Activated CD4-positive, alpha-beta T cell treated with anti-CD3 and anti-CD28 coated beads, Interleukin-2, amount 10 ng/mL, durations not matched to agents 7 days and 5 days (primary cell): ENCODE results near the gene PAXX. TPM values are rescaled to one million over a fixed set of nuclear protein-coding genes. Genes with fewer than 3 reads are reported as not detected.

Experiments
- CTCF ChIA-PET: fragments of 350-600 bp; sonication (Branson Sonifier 250); formaldehyde crosslinking; loops from one replicate; lab custom pipeline; 2021; ENCODE audit warnings: antibody characterized with exemption; lab: Charles Lee
- POLR2A ChIA-PET: fragments of 350-600 bp; sonication (Branson Sonifier 250); formaldehyde crosslinking; loops from one replicate; lab custom pipeline; 2021; ENCODE audit warnings: antibody characterized with exemption; lab: Charles Lee
- DNase-seq: peaks from one replicate; pipeline ENCODE4 v3.0.0-alpha.2; 2020
- H3K27ac Mint-ChIP-seq: one replicate; pipeline ENCODE4 v1.8.0; 2021; ENCODE audit warnings: mild to moderate bottlenecking, moderate library complexity, mixed read lengths
- H3K27me3 Mint-ChIP-seq: one replicate; pipeline ENCODE4 v1.8.0; 2021; ENCODE audit warnings: mixed read lengths
- H3K36me3 Mint-ChIP-seq: one replicate; pipeline ENCODE4 v1.8.0; 2021; ENCODE audit warnings: low read depth, mixed read lengths
- H3K4me1 Mint-ChIP-seq: one replicate; pipeline ENCODE4 v1.8.0; 2021; ENCODE audit warnings: mixed read lengths
- H3K4me3 Mint-ChIP-seq: one replicate; pipeline ENCODE4 v1.8.0; 2021; ENCODE audit warnings: mild to moderate bottlenecking, moderate library complexity, mixed read lengths
- H3K9me3 Mint-ChIP-seq: one replicate; pipeline ENCODE4 v1.8.0; 2021; ENCODE audit warnings: mixed read lengths
- total RNA-seq, 2 experiments: library from RNA; stranded (reverse); gene quantifications; one replicate each; pipeline ENCODE4 v1.2.3, GENCODE V29; 2021

PAXX gene
- total RNA-seq, 2 experiments from 2014 or later, result 80.2 to 98.4 TPM

- Mint-ChIP-seq H3K4me1 (no peaks in the 10 kb centered on the region), H3K27me3 (no peaks in the 10 kb centered on the region), H3K27ac (no peak overlapping the region), H3K9me3 (no peaks in the 10 kb centered on the region), H3K36me3 (peaks cover 6% of the 10 kb centered on the region), H3K4me3 (no peak overlapping the region)
- no peak for DNase-seq
- POLR2A ChIA-PET, result no interaction called here
- CTCF ChIA-PET, result interaction anchor here (1.0 to 1.3 kb wide), 2 partner anchors 28 to 39 kb away, joined by 3 read pairs; partner anchors contain the start of gene NPDC1
These were observed 15.6 kb downstream of the PAXX start for GRCh38 chr9:137007816-137008270.

GRCh38 chr9:137008312-137008711 is 16.1 kb downstream of the PAXX start:
- no peaks in the 10 kb centered on the region for H3K4me1 Mint-ChIP-seq
- no peak overlapping the region for H3K27ac Mint-ChIP-seq
- DNase-seq, result no peak
- H3K36me3 Mint-ChIP-seq, result peaks cover 6% of the 10 kb centered on the region
- H3K27me3 Mint-ChIP-seq, result no peaks in the 10 kb centered on the region
- no peaks in the 10 kb centered on the region for H3K9me3 Mint-ChIP-seq
- no peak overlapping the region for H3K4me3 Mint-ChIP-seq
- ChIA-PET POLR2A (no interaction called here), CTCF (interaction anchor here (1.3 kb wide), 1 partner anchor 38 kb away, joined by 3 read pairs; the partner anchor contains the start of gene NPDC1)

GRCh38 chr9:137009217-137009616 is 17.0 kb downstream of the PAXX start:
- Mint-ChIP-seq H3K27ac (no peak overlapping the region), H3K4me1 (no peaks in the 10 kb centered on the region), H3K27me3 (no peaks in the 10 kb centered on the region), H3K9me3 (no peaks in the 10 kb centered on the region), H3K36me3 (peaks cover 6% of the 10 kb centered on the region), H3K4me3 (no peak overlapping the region)
- CTCF ChIA-PET, result interaction anchor here (0.8 to 1.2 kb wide), 2 partner anchors 20 to 26 kb away, joined by 3 to 6 read pairs; no protein-coding TSS in a partner anchor
- no peak for DNase-seq
- POLR2A ChIA-PET, result no interaction called here

- no peak overlapping the region for H3K4me3 Mint-ChIP-seq
- CTCF ChIA-PET, result interaction anchor here (0.8 to 1.2 kb wide), 2 partner anchors 19 to 25 kb away, joined by 3 to 6 read pairs; no protein-coding TSS in a partner anchor
- POLR2A ChIA-PET, result no interaction called here
- H3K27ac Mint-ChIP-seq, result no peak overlapping the region
- H3K9me3 Mint-ChIP-seq, result no peaks in the 10 kb centered on the region
- no peaks in the 10 kb centered on the region for H3K27me3 Mint-ChIP-seq
- H3K4me1 Mint-ChIP-seq, result no peaks in the 10 kb centered on the region
- H3K36me3 Mint-ChIP-seq, result peaks cover 6% of the 10 kb centered on the region
- no peak for DNase-seq
These were observed 17.9 kb downstream of the PAXX start for GRCh38 chr9:137009938-137010732.

GRCh38 chr9:137011156-137011555 is 18.9 kb downstream of the PAXX start:
- no peak overlapping the region for H3K4me3 Mint-ChIP-seq
- H3K27me3 Mint-ChIP-seq, result no peaks in the 10 kb centered on the region
- H3K27ac Mint-ChIP-seq, result no peak overlapping the region
- ChIA-PET CTCF (interaction anchor here (1.0 kb wide), 1 partner anchor 19 kb away, joined by 4 read pairs; no protein-coding TSS in a partner anchor), POLR2A (no interaction called here)
- peaks cover 6% of the 10 kb centered on the region for H3K36me3 Mint-ChIP-seq
- no peaks in the 10 kb centered on the region for H3K4me1 Mint-ChIP-seq
- no peaks in the 10 kb centered on the region for H3K9me3 Mint-ChIP-seq
- DNase-seq, result no peak

- Mint-ChIP-seq H3K27me3 (no peaks in the 10 kb centered on the region), H3K36me3 (peaks cover 9% of the 10 kb centered on the region), H3K4me3 (no peak overlapping the region), H3K27ac (no peak overlapping the region), H3K4me1 (no peaks in the 10 kb centered on the region), H3K9me3 (no peaks in the 10 kb centered on the region)
- DNase-seq, result no peak
- ChIA-PET CTCF (interaction anchor here (1.0 kb wide), 1 partner anchor 18 kb away, joined by 4 read pairs; no protein-coding TSS in a partner anchor), POLR2A (no interaction called here)
These were observed 19.9 kb downstream of the PAXX start for GRCh38 chr9:137011907-137012675.

- POLR2A ChIA-PET, result no interaction called here
- no peaks in the 10 kb centered on the region for H3K4me1 Mint-ChIP-seq
- no peaks in the 10 kb centered on the region for H3K27me3 Mint-ChIP-seq
- H3K36me3 Mint-ChIP-seq, result peaks cover 9% of the 10 kb centered on the region
- H3K4me3 Mint-ChIP-seq, result no peak overlapping the region
- CTCF ChIA-PET, result interaction anchor here (0.9 kb wide), 1 partner anchor 22 kb away, joined by 3 read pairs; no protein-coding TSS in a partner anchor
- H3K27ac Mint-ChIP-seq, result no peak overlapping the region
- no peaks in the 10 kb centered on the region for H3K9me3 Mint-ChIP-seq
- no peak for DNase-seq
These were observed 20.7 kb downstream of the PAXX start for GRCh38 chr9:137012694-137013570.

GRCh38 chr9:137013571-137013940 is 21.3 kb downstream of the PAXX start:
- no peaks in the 10 kb centered on the region for H3K27me3 Mint-ChIP-seq
- DNase-seq, result no peak
- no peak overlapping the region for H3K27ac Mint-ChIP-seq
- no peaks in the 10 kb centered on the region for H3K4me1 Mint-ChIP-seq
- H3K36me3 Mint-ChIP-seq, result peaks cover 9% of the 10 kb centered on the region
- ChIA-PET CTCF (interaction anchor here (0.9 to 8.6 kb wide), 2 partner anchors 16 to 21 kb away, joined by 3 to 59 read pairs; partner anchors contain the start of genes ABCA2 and FUT7), POLR2A (no interaction called here)
- no peak overlapping the region for H3K4me3 Mint-ChIP-seq
- no peaks in the 10 kb centered on the region for H3K9me3 Mint-ChIP-seq

GRCh38 chr9:137014166-137014565 is 21.9 kb downstream of the PAXX start:
- H3K27ac Mint-ChIP-seq, result no peak overlapping the region
- H3K9me3 Mint-ChIP-seq, result no peaks in the 10 kb centered on the region
- H3K4me1 Mint-ChIP-seq, result no peaks in the 10 kb centered on the region
- no peak overlapping the region for H3K4me3 Mint-ChIP-seq
- no peaks in the 10 kb centered on the region for H3K27me3 Mint-ChIP-seq
- POLR2A ChIA-PET, result no interaction called here
- DNase-seq, result no peak
- H3K36me3 Mint-ChIP-seq, result peaks cover 9% of the 10 kb centered on the region
- CTCF ChIA-PET, result interaction anchor here (0.5 to 8.6 kb wide), 3 partner anchors 15 to 270 kb away, joined by 3 to 59 read pairs (median 3); partner anchors contain the start of genes ABCA2 and FUT7

GRCh38 chr9:137014776-137015539 is 22.7 kb downstream of the PAXX start:
- DNase-seq, result no peak
- H3K27ac Mint-ChIP-seq, result no peak overlapping the region
- H3K36me3 Mint-ChIP-seq, result peaks cover 9% of the 10 kb centered on the region
- H3K27me3 Mint-ChIP-seq, result no peaks in the 10 kb centered on the region
- H3K9me3 Mint-ChIP-seq, result no peaks in the 10 kb centered on the region
- H3K4me3 Mint-ChIP-seq, result no peak overlapping the region
- no peaks in the 10 kb centered on the region for H3K4me1 Mint-ChIP-seq
- POLR2A ChIA-PET, result no interaction called here
- CTCF ChIA-PET, result interaction anchor here (2.0 to 8.6 kb wide), 2 partner anchors 14 to 20 kb away, joined by 6 to 59 read pairs; partner anchors contain the start of genes ABCA2 and FUT7

GRCh38 chr9:137015540-137015930 is 23.3 kb downstream of the PAXX start:
- CTCF ChIA-PET, result interaction anchor here (2.0 to 8.6 kb wide), 2 partner anchors 14 to 20 kb away, joined by 6 to 59 read pairs; partner anchors contain the start of genes ABCA2 and FUT7
- Mint-ChIP-seq H3K36me3 (peaks cover 9% of the 10 kb centered on the region), H3K4me3 (no peak overlapping the region), H3K27ac (no peak overlapping the region), H3K27me3 (no peaks in the 10 kb centered on the region), H3K9me3 (no peaks in the 10 kb centered on the region), H3K4me1 (no peaks in the 10 kb centered on the region)
- no peak for DNase-seq
- POLR2A ChIA-PET, result no interaction called here
